IMR-90 (cell line): ENCODE data around the gene SSBP2. TPM values are rescaled to one million over a fixed set of nuclear protein-coding genes. Genes with fewer than 3 reads are reported as not detected.

ENCODE experiments used
- ATAC-seq: fragments of 200-7000 bp; cut with Tn5 transposase; 2 replicates; pipeline ENCODE4 v1.9.1; 2020; ENCODE audit warnings: low read depth, mild to moderate bottlenecking, moderate library complexity
- BruUV-seq: library from RNA; stranded (reverse); fragments of 400-500 nt; replicated peaks from 2 replicates; lab custom pipeline; 2021; lab: Mats Ljungman, UMichigan
- CTCF ChIA-PET: fragments of 300-600 bp; formaldehyde crosslinking; extraction: SDS; loops from one replicate; lab custom pipeline; 2021; ENCODE audit warnings: antibody characterized with exemption; lab: Yijun Ruan, JAX
- POLR2A ChIA-PET: fragments of 300-600 bp; sonication (Branson Sonifier 250); formaldehyde crosslinking; loops from one replicate; lab custom pipeline; 2022; ENCODE audit warnings: antibody characterized with exemption; ENCODE audit not compliant: unreplicated experiment; lab: Charles Lee
- DNase-seq: peaks from one replicate; pipeline ENCODE4 v3.0.0; 2013
- H2AFZ ChIP-seq: replicated peaks from 2 replicates; pipeline ENCODE3; 2013; ENCODE audit warnings: low read length, mild to moderate bottlenecking; ENCODE audit not compliant: poor library complexity
- H2AK5ac ChIP-seq: 2 replicates; pipeline ENCODE4 v1.6.1; 2013; ENCODE audit warnings: low read depth, low read length, inconsistent platforms
- H2AK9ac ChIP-seq: replicated peaks from 2 replicates; pipeline ENCODE3; 2013; ENCODE audit warnings: mild to moderate bottlenecking, low read depth, low read length, moderate library complexity; ENCODE audit not compliant: poor library complexity
- H2BK120ac ChIP-seq: 2 replicates; pipeline ENCODE4 v1.6.1; 2013; ENCODE audit warnings: low read depth, low read length, inconsistent platforms
- H2BK15ac ChIP-seq: 3 replicates; pipeline ENCODE4 v1.6.1; 2013; ENCODE audit warnings: low read depth, low read length, inconsistent platforms
- H2BK20ac ChIP-seq: 2 replicates; pipeline ENCODE4 v1.6.1; 2013; ENCODE audit warnings: low read depth, mild to moderate bottlenecking, inconsistent platforms, low read length, moderate library complexity
- H2BK5ac ChIP-seq: 2 replicates; pipeline ENCODE4 v1.6.1; 2013; ENCODE audit warnings: mild to moderate bottlenecking, low read depth, low read length, inconsistent platforms; ENCODE audit not compliant: poor library complexity, severe bottlenecking
- H3K14ac ChIP-seq: replicated peaks from 2 replicates; pipeline ENCODE4 v1.6.1; 2013; ENCODE audit warnings: low read depth, low read length, inconsistent platforms
- H3K18ac ChIP-seq: 2 replicates; pipeline ENCODE4 v1.6.1; 2013; ENCODE audit warnings: low read depth, low read length, control low read depth
- H3K23ac ChIP-seq: 2 replicates; pipeline ENCODE4 v1.6.1; 2013; ENCODE audit warnings: low read depth, low read length, inconsistent platforms
- H3K27ac ChIP-seq: 2 replicates; pipeline ENCODE4 v1.5.1; 2013; ENCODE audit warnings: mild to moderate bottlenecking, control low read depth, low read length; ENCODE audit not compliant: insufficient read depth
- H3K27me3 ChIP-seq: 2 replicates; pipeline ENCODE4 v1.6.1; 2013; ENCODE audit warnings: low read length; ENCODE audit not compliant: control insufficient read depth, insufficient read depth
- H3K36me3 ChIP-seq: 2 replicates; pipeline ENCODE4 v1.6.1; 2013; ENCODE audit warnings: low read length, mixed read lengths; ENCODE audit not compliant: control insufficient read depth, insufficient read depth
- H3K4ac ChIP-seq: 2 replicates; pipeline ENCODE4 v1.6.1; 2013; ENCODE audit warnings: low read depth, low read length, inconsistent platforms
- H3K4me1 ChIP-seq: 2 replicates; pipeline ENCODE4 v1.6.1; 2013; ENCODE audit warnings: low read length, mixed read lengths; ENCODE audit not compliant: control insufficient read depth, insufficient read depth
- H3K4me2 ChIP-seq: 2 replicates; pipeline ENCODE4 v1.6.1; 2013; ENCODE audit warnings: low read depth, mild to moderate bottlenecking, control low read depth, low read length, moderate library complexity
- H3K4me3 ChIP-seq: 2 replicates; pipeline ENCODE4 v1.5.1; 2013; ENCODE audit warnings: low read depth, mild to moderate bottlenecking, control low read depth, low read length, moderate library complexity; ENCODE audit not compliant: insufficient read depth
- H3K56ac ChIP-seq: 2 replicates; pipeline ENCODE4 v1.6.1; 2013; ENCODE audit warnings: low read length, inconsistent platforms; ENCODE audit not compliant: insufficient read depth; ENCODE audit errors: extremely low read depth
- H3K79me1 ChIP-seq, 2 experiments: 2 replicates each; pipeline ENCODE4 v1.6.1; 2013; ENCODE audit warnings: low read length in 2 of 2, inconsistent platforms in 1 of 2, low read depth in 1 of 2
- H3K9ac ChIP-seq: 2 replicates; pipeline ENCODE4 v1.6.1; 2013; ENCODE audit warnings: low read depth, low read length, control low read depth
- H3K9me1 ChIP-seq: 2 replicates; pipeline ENCODE4 v1.6.1; 2013; ENCODE audit warnings: low read length, inconsistent platforms; ENCODE audit not compliant: insufficient read depth
- H3K9me3 ChIP-seq: 2 replicates; pipeline ENCODE4 v1.6.1; 2013; ENCODE audit warnings: low read length; ENCODE audit not compliant: control insufficient read depth, insufficient read depth
- H4K20me1 ChIP-seq: 2 replicates; pipeline ENCODE4 v1.6.1; 2013; ENCODE audit warnings: low read length, inconsistent platforms; ENCODE audit not compliant: insufficient read depth
- H4K5ac ChIP-seq: 2 replicates; pipeline ENCODE4 v1.6.1; 2013; ENCODE audit warnings: mild to moderate bottlenecking, low read depth, low read length, control low read depth
- H4K8ac ChIP-seq, 2 experiments: 2 replicates each; pipeline ENCODE4 v1.6.1; 2013; ENCODE audit warnings: low read depth in 2 of 2, low read length in 2 of 2, control low read depth in 1 of 2, inconsistent platforms in 1 of 2
- H4K91ac ChIP-seq: 2 replicates; pipeline ENCODE4 v1.6.1; 2013; ENCODE audit warnings: low read depth, low read length, inconsistent platforms; ENCODE audit not compliant: insufficient read depth
- RAD21 ChIP-seq: IDR thresholded peaks from 2 replicates; pipeline ENCODE4 v1.6.1; 2012; ENCODE audit warnings: low read length, improper control_type of control experiment
- WGBS, 2 experiments: methylation state at CpG; one replicate each; pipeline versions ENCODE4 v1.1.5 to v1.1.7; 2013; ENCODE audit warnings: missing lambda C conversion rate in 2 of 2; ENCODE audit not compliant: insufficient read length in 1 of 2; ENCODE audit errors: extremely low coverage in 2 of 2; 5-methylcytosine and 5-hydroxymethylcytosine counted together
- dilution Hi-C: fragments of 300-500 bp; cut with HindIII; formaldehyde crosslinking; loops from one replicate; pipeline ENCODE4 v1.14.3; 2018; ENCODE audit warnings: low sequenced_read_pairs; ENCODE audit not compliant: unreplicated experiment
- in situ Hi-C: fragments of 300-500 bp; cut with MboI; formaldehyde crosslinking; loops from 3 replicates; pipeline ENCODE4 v1.14.3; 2019; ENCODE audit warnings: low sequenced_read_pairs, inconsistent platforms, mixed read lengths
- intact Hi-C: fragments of 100-400 bp; cut with micrococcal nuclease; formaldehyde crosslinking; loops from 2 replicates; pipeline ENCODE4 v1.10.0; 2022
- polyA plus RNA-seq, 3 experiments: library from polyadenylated mRNA; depleted of rRNA; stranded (reverse); fragments of >200 nt; gene quantifications; 2 replicates each; pipeline ENCODE4 v1.2.3, GENCODE V29; 2012; ENCODE audit warnings: low replicate concordance in 1 of 3
- total RNA-seq: library from RNA; depleted of rRNA; stranded (reverse); fragments of >200 nt; gene quantifications from 2 replicates; pipeline ENCODE4 v1.2.3, GENCODE V29; 2012

Gene SSBP2
- total and polyA plus RNA-seq, 2 of the 4 experiments (the other 2 are of a cell fraction), result 38.4 to 42.7 TPM

DNA sequence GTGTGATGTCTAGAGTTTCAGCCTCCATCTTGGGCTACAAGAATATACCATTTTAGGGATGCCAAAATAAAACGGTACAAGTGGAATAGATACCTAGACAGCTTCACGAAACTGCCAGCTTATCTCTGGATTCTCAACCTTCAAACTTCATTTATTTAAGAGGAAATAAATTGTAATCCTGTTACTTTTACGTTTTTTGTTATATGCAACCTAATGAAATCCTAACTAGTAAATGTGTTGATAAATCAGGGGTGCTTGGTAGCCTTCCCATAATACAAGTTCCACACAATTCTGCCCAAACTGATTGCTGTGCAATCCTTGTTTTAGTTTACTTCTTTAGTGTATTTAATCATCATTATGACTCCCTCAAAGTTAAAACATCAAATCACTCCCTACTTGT lies 75.5 kb downstream of the SSBP2 start:
- WGBS, 2 experiments, result no CpG with 5 or more reads among the region's 3 CpGs
- H3K27me3 ChIP-seq, result no peaks in the 10 kb centered on the region
- H2BK5ac ChIP-seq, result no peak overlapping the region
- no TSS peak for BruUV-seq
- no peak overlapping the region for H2AK5ac ChIP-seq
- H3K18ac ChIP-seq, result no peak overlapping the region
- no peak overlapping the region for H2AFZ ChIP-seq
- H2BK120ac ChIP-seq, result no peak overlapping the region
- no peaks in the 10 kb centered on the region for H3K9me3 ChIP-seq
- no peak for TF ChIP-seq RAD21
- no peaks in the 10 kb centered on the region for H4K20me1 ChIP-seq
- no peak for DNase-seq
- H4K5ac ChIP-seq, result no peak overlapping the region
- no peaks in the 10 kb centered on the region for H3K9me1 ChIP-seq
- POLR2A ChIA-PET, result no interaction called here
- no peak overlapping the region for H2BK20ac ChIP-seq
- H2BK15ac ChIP-seq, result no peak overlapping the region
- dilution Hi-C loops (no loop called here), intact Hi-C loops (no loop called here), in situ Hi-C loops (no loop called here)
- H3K27ac ChIP-seq, result no peak overlapping the region
- H3K4me3 ChIP-seq, result no peak overlapping the region
- H3K9ac ChIP-seq, result no peak overlapping the region
- H3K79me1 ChIP-seq, result peaks cover 7 to 16% of the 10 kb centered on the region in 2 experiments; a peak in 3 of 4 replicates
- no peak overlapping the region for H4K8ac ChIP-seq
- no peaks in the 10 kb centered on the region for H3K4me1 ChIP-seq
- no peak overlapping the region for H3K4me2 ChIP-seq
- no peak overlapping the region for H3K56ac ChIP-seq
- no peak overlapping the region for H3K4ac ChIP-seq
- H4K91ac ChIP-seq, result no peak overlapping the region
- CTCF ChIA-PET, result interaction anchor here (1.1 kb wide), 1 partner anchor 11 kb away, joined by 3 read pairs; no protein-coding TSS in a partner anchor
- H3K23ac ChIP-seq, result no peak overlapping the region
- H3K14ac ChIP-seq, result no peak overlapping the region
- H2AK9ac ChIP-seq, result no peak overlapping the region
- ATAC-seq, result no peak
- no peaks in the 10 kb centered on the region for H3K36me3 ChIP-seq
